DMS153 treated with DMSO at 0.1 percent for 48 hours (cell line): ENCODE data around the gene PRR35.

Source experiments
- DNase-seq: peaks from one replicate; lab custom pipeline; 2025; ENCODE audit not compliant: unreplicated experiment; lab: John Stamatoyannopoulos, UW

Gene PRR35

DNA sequence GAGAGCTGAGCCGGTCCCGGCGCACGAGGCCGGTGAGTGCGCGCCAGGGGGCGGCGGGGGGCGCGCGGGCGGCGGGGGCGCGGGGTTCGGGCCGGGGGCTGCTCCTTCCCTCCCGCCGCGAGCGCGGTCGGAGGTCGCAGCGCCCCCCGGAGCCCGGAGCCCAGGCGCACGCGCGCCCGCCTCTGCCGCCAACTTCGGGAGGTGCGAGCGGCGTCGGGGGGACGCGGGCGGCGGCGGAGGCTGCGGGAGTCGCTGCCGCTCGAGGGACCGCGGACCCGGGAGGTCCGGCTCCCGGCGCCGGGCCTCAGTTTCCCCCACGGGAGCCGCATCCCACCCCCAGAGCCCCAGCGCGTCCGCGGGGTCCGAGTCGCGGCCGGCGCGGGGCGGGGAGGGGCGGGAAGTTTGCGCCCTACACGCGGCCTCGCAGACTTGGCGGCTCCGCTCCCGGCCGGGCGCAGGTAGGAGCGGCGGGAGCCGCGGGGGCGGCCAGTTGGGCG lies at the start of gene PRR35:
PRR35 (plus strand) TSS at position 191 of the 497 bp plus-strand sequence. CDS start 2,901 bp downstream, outside the sequence.
- DNase-seq, result no peak

DNA sequence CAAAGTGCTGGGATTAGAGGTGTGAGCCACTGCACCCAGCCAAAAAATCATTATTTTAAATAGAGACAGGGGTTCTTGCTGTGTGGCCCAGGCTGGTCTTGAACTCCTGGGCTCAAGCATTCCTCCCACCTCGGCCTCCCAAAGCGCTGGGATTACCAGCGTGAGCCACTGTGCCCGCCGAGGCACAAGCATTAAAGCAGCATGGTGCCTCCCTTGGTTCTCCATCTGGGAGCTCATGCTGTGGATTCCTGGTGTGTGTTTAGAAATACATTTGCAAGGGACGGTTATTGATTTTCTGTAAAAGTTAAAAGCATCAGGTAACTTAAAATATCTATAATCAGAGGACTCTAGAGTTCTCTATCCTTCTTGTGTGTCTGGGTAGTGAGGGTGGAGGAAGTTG lies 47.4 kb upstream of the PRR35 start:
- DNase-seq, result no peak

DNA sequence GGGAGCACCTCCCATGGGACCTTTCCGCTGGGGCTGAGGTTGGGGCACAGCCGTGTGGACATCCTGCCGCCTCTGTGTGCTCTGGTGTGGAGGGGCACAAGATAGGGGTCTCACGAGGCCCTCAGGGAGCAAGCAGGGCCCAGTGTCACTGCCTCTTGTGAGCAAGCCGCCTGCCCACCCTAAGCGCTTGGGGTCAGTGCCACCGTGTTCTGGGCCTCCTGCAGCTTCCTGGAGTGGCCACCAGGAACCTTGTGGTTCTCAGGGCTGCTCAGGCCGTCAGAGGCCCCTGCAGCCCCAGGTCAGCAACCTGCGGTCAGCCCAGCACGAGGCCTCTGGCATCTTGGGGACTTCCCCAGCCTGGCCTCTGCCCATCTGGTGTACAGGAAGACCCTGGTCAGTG lies 46.2 kb upstream of the PRR35 start:
- DNase-seq, result no peak

DNA sequence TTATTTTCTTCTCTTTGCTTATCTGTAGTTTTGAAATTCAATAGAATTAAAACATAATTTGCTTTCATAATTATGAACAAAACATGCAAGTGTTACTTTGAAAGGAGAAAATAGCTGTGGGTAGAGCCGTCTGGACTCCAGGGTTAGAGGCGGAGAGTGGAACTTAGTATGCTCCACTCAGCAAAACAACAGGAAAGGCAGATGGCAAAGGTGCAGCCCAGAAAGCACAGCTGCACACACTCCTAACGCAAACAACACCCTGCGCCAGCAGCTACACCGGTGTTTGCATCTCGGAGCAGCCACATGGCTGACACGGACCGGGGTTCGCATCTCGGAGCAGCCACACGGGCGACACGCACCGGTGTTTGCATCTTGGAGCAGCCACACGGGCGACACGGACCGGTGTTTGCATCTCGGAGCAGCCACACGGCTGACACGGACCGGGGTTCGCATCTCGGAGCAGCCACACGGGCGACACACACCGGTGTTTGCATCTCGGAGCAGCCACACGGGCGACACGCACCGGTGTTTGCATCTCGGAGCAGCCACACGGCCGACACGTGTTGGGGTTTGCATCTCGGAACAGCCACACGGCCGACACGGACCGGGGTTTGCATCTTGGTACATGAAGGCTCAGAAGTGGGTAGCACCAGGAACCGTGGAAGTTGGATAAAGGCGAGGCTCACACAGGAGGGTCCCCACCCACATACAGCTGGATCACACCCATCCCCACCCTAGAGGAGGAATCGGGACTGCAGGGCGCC lies 44.8 kb upstream of the PRR35 start:
- DNase-seq, result no peak

DNA sequence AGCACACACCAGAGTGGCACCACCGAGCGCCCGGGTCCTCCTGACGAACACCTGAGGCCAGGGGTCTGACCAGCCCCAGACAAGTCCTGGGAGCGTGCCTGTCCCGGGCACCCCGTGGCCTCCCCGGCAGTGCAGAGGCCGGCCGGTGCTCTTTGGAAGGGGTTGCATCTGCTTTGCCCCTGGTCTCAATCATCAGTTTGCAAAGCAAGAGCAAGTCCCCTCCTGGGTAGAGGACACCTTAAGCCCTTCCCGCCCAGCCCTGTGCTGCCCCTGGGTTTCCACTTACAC lies 44.3 kb upstream of the PRR35 start:
- no peak for DNase-seq

DNA sequence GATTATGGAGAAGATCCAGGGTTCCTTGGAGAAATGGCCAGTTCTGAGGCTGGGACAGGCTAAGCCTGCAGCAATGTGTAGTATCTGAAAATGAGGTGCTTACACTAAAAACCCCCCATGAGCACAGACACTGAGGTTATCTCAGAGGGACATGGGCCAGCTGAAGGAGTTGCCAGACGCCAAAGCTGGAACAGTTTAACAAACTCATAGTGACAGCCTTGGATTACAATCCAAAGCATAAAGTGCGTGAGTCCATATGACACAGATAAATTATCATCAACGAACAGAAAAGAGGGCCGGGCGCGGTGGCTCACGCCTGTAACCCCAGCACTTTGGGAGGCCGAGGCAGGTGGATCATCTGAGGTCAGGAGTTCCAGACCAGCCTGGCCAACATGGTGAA lies 43.9 kb upstream of the PRR35 start:
- no peak for DNase-seq

DNA sequence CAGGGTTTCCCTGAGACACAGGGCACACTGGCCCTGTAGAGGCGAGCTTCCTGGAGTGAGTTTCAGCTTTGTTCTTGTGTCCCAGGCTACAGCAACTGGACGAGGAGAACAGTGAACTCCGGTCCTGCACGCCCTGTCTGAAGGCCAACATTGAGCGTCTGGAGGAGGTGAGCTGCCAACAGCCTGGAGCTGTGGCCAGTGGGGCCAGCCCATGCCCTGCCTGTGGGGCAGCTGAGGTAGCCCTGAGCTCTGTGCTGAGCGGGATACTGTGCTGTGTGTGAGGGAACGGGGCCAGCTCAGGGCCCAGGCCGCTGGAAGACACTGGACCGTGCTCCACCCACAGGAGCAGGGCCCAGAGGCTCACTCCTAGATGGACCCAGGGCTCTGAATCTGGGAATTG lies 41.3 kb upstream of the PRR35 start:
- no peak for DNase-seq

DNA sequence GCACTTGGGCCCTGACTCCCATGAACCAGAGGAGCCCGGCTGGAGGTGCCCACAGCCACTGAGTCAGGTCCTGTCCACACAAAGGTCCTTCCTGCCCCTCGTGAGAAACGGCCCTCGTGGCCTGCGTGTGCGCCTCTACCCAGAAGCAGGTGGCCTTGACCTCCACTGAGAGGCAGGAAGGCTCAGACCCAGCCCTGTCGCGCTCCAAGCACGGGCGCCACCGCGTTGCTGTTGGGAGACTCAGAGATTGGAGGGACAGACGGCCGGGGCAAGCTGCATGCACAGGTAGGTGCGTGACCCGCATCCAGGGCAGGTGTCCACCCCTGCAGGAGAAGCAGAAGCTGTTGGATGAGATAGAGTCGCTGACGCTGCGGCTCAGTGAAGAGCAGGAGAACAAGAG lies 40.8 kb upstream of the PRR35 start:
- no peak for DNase-seq

DNA sequence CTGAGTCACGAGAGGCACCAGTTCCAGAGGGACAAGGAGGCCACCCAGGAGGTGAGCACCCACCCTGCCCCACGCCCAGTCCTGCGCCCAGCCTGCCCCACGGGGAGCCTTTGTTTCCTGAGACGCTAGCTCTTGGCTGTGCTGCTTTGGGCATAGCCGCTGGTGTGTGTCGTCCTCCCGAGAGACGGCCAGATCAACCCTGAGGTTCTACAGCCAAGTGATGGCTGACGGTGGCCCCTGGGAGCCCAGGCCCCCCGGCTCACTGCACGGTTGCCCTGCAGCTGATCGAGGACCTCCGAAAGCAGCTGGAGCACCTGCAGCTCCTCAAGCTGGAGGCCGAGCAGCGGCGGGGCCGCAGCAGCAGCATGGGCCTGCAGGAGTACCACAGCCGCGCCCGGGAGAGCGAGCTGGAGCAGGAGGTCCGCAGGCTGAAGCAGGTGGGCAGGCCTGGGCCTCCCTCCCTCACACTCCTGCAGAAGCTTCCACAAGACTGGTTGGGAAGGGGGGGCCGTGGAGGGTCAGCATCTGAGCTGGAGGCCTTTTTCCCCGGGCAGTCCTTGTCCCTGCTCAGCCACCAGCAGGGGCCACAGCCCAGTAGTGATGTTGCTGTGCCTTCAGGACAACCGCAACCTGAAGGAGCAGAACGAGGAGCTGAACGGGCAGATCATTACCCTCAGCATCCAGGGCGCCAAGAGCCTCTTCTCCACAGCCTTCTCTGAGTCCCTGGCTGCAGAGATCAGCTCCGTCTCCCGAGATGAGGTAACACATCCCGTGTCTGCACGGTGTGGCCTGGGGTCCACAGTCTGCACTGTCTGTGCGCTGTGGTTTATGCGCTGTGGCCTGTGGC lies 40.1 kb upstream of the PRR35 start:
- no peak for DNase-seq

DNA sequence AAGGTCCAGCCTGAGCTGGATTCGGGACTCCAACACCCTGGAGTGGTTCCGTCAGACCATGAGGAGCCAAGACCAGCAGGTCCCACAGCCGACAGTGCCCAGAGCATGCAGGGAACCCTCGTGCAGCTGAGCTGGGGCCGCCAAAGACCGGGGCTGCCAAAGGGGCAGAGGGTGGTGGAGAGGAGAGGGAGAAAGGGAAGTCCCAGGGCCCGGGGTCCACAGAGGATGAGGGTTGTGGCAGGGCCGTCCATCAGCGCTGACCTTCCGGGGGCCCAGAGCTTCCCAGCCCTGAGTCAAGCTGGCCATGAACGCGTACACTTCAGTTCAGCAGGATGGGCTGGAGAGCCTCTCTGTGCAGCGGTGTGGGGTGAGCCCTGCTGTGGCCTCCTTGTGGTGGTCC lies 39.3 kb upstream of the PRR35 start:
- DNase-seq, result no peak

DNA sequence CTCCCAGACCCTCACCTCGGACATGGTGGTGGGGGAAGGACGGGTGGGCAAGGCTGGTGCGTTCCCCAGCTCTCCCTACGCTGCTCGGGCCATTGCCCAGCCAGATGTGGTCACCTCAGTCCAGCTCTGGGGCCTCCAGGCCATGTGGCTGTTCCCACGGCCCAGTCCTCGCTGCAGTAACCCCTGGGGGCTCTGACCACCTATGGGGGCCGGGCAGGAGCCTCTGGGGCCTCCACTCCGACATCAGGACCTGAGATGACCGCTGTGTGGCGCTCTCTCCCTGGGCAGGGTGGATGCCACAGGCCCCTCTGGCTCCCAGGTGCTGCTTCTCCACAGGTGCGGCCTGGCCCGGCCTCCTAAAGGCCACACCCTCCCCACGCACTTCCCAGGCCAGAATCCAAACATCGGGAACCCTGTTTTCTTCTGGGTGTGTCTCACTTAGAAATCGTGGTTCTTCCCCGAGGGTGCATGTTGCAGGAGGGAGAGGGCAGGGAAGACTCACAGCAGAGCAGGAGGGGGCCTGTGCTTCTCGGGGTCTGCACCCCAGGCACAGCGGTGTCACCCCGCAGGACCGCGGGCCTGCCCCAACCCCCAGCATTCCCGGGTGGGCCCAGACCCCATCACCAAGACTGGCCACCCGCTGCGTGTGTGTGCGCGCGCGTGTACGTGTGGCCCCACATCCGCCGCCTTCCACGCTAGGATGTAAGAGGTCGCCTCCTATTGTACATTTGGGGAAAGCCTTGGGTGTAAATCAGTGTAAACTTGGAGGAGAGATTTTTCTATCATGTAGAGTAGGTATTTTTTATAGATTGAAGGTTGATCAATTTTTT lies 38.6 kb upstream of the PRR35 start:
- no peak for DNase-seq

DNA sequence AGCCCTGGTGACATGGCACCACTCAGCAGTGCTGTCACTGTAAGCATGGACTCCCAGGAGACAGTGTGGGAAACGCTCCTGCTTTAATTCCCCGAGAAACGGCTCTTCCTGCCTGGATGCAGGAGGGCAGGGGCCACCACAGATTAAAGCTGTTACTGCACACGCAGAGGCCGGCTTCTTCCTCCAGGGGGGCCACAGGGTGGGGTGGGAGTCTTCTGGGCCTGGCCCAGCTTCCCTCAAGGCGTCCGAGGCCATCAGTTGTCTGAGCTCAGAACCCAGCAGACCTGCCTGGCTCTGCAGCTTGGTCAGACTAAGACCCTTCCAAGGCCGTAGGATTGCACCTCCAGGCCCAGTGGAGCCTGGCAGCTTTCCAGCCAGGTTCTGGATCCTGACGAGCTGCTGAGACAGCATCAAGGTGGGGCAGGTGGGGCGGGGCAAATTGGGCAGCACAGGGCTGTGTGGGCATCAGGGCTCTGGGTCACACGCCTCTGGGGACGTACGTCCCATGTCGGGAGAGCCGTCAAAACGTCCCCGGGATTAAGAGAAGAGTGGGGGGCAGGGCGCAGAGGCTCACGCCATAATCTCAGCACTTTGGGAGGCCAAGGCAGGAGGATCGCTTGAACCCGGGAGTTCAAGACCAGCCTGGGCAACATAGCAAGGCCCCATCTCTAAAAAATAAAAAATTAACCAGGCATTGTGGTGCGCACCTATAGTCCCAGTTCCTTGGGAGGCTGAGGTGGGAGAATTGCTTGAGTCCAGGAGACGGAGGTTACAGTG lies 37.7 kb upstream of the PRR35 start:
- no peak for DNase-seq

DNA sequence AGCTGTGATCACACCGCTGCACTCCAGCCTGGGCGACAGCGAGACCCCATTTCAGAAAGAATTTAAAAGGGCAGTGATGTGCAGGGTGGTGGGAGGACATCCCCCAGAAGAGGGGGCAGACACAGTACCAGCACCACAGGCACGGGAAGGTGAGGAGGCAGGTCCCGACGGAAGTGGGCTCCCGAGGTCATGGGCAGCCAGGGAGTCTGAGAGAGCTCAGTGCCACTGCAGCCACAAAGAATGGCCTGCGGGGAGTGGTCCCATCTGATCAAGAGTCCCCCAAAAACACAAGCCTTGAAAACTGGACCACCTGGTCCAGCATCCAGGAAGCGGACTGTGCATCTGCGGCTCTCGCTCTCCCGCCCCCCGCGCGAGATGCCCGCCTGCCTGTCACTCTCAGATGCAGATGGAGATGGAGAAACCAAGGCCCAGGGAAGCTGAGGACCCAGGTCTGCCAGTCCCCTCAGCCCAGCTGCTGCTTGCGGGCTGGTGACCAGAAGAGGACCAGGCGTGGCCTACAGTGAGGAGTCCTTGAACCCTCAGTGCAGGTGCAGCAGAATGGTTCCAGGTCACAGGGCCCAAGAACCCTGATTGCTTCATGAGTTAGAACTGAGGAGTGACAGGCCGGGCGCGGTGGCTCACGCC lies 37.0 kb upstream of the PRR35 start:
- no peak for DNase-seq

DNA sequence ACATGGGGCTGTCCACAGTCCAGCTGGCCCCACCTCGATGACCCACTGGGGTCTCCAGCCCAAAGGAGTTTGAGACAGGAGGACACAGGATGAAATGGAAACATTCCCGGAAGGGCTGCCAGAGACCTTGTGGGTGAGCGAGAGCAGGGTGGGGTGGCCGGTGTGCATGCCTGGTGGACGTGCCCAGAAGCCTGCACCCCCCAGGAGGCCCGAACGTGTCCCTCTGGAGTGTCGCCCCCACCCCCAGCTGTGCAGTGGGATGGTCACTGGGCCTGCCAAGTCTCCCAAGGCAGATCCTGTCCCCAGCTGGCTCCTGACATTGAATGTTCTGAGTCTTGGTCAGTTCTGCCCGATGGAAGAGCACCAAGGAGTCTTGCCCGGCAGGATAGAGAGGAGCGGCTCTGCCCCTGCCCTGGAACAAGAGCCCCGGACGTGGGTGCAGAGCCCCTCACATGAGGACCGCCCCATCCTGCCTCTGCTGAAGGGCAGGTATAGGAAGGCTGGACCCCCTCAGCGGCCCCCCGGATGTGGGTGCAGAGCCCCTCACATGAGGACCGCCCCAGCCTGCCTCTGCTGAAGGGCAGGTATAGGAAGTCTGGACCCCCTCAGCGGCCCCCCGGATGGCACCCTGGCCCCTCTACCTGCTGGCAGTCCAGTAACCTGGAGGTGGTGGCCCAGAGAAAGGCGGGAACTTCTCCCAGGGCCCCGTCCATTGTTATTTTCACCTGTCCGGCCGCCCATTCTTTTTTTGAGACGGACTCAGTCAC lies 35.7 kb upstream of the PRR35 start:
- DNase-seq, result no peak

DNA sequence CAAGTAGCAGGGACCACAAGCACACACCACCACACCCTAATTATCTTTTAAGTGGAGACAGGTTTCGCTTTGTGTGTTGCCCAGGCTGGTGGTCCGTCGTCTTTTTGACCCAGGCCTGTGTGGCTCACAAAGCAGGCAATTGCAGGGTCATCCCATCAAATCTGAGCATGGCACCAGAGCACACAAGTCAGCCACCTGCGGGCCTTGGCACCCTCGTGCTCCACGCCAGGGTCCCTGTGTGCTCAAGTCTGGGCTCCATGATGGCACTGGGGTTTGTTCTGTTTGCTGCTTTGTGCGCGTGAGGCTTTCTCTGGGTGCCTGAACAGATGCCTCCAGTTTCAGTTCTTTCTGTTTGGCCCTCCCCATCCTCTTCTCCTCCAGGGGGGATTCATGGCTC lies 35.1 kb upstream of the PRR35 start:
- no peak for DNase-seq

DNA sequence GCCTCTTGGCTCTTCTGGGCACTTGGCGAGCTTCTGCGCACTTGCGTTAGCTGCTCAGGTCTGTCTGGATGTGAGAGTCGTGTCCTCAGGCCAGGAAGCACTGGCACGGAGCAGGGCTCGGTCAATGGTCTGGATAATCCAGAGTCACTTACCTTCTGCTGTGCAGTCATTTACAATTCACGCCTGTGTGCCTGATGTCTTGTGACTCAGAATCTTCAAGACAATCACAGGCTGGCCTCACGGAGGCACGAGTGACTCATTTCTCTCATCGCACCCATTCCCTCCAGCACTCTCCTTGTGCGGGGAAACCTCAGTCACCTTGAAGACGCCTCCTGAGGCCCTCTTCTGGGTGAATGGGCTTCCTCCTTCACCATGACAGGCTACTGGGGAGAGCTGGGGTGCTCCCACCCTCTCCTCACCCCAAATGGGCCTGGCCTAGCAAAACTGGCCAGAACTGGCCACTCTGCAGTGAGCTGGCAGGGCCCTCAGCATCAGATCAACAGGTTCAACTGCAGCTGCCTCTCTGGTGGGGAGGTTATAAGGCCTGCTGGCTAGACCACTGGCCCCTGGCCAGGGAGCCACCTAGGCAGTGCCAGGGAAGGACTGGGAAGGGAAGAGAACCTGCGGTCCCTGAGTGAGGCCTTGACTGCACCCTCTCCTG lies 34.5 kb upstream of the PRR35 start:
- no peak for DNase-seq

DNA sequence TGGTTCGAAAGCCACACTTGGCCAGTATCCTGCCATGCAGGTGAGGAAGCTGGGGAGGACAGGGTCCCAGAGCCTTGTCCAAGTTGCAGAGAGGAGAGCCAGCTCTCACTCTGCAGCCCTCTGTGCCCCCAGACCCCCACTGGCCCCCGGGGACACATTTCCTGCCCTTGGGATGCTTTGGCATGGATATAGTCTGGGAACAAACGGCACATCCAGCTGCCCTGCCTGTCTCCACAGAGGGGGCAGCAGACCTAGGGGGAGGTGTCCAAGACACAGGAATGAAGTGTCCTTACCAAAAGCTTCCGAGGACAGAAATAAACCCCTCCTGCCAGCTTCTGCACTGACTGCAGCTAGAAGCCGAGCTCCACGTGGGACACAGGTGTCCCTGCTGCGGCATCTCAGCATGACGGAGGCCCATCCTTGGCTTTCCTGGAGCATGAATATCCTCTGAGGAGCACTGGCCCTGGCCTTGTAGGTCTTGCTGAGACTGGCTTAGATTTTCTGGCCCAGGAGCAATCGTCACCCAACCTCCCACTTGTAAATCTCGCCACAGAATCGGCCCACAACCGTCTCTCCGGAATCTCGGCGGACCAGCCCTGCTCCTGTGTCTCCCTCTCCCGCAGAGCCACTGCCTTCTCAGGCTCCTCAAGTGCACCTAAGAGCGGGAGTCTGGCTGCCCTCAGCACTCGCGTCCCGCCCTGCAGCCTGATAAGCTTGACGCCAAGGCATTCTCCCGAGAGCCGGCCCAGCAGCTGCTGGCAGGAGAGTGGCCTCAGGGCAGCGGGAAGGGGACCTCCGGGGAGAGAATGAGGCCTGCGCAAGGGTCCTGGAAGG lies 33.8 kb upstream of the PRR35 start:
- DNase-seq, result no peak
